HEK293T (cell line): ENCODE measurements around the gene NAALADL2.

Source experiments
- CTCF ChIA-PET: fragments of 350-600 bp; formaldehyde crosslinking; extraction: SDS; loops from one replicate; lab custom pipeline; 2021; ENCODE audit warnings: antibody characterized with exemption, inconsistent platforms; lab: Yijun Ruan, JAX
- POLR2A ChIA-PET: fragments of 350-600 bp; formaldehyde crosslinking; extraction: SDS; loops from one replicate; lab custom pipeline; 2020; ENCODE audit warnings: antibody characterized with exemption, inconsistent platforms; lab: Yijun Ruan, JAX
- DNase-seq: peaks from one replicate; pipeline ENCODE4 v3.0.0; 2012; ENCODE audit warnings: mixed read lengths; ENCODE audit errors: extremely low spot score
- ARNT ChIP-seq: fragments of 450-650 bp; IDR thresholded peaks from 2 replicates; pipeline ENCODE4 v1.6.1; 2017; ENCODE audit warnings: mild to moderate bottlenecking
- BHLHE40 ChIP-seq: fragments of 450-650 bp; IDR thresholded peaks from 2 replicates; pipeline ENCODE4 v1.6.1; 2016; ENCODE audit warnings: mild to moderate bottlenecking, moderate library complexity, borderline replicate concordance
- CTBP1 ChIP-seq: fragments of 450-650 bp; IDR thresholded peaks from 2 replicates; pipeline ENCODE4 v1.6.1; 2016; ENCODE audit warnings: borderline replicate concordance
- ELF4 ChIP-seq: fragments of 450-650 bp; IDR thresholded peaks from 2 replicates; pipeline ENCODE4 v1.6.1; 2017; ENCODE audit warnings: antibody characterized with exemption
- FOXA1 ChIP-seq: fragments of 450-650 bp; IDR thresholded peaks from 2 replicates; pipeline ENCODE4 v1.6.1; 2016; ENCODE audit warnings: mild to moderate bottlenecking
- FOXK2 ChIP-seq: fragments of 450-650 bp; IDR thresholded peaks from 2 replicates; pipeline ENCODE4 v1.6.1; 2016; ENCODE audit warnings: mild to moderate bottlenecking
- FOXM1 ChIP-seq: fragments of 450-650 bp; IDR thresholded peaks from 2 replicates; pipeline ENCODE4 v1.6.1; 2017; ENCODE audit warnings: mild to moderate bottlenecking, borderline replicate concordance
- HDGF ChIP-seq: fragments of 450-650 bp; IDR thresholded peaks from 2 replicates; pipeline ENCODE4 v1.6.1; 2017; ENCODE audit warnings: antibody characterized with exemption, borderline replicate concordance
- L3MBTL2 ChIP-seq: fragments of 450-650 bp; conservative IDR thresholded peaks from 2 replicates; pipeline ENCODE4 v1.6.1; 2016; ENCODE audit warnings: mild to moderate bottlenecking
- LEF1 ChIP-seq: fragments of 450-650 bp; IDR thresholded peaks from 2 replicates; pipeline ENCODE4 v1.6.1; 2017; ENCODE audit warnings: mild to moderate bottlenecking, borderline replicate concordance
- NFRKB ChIP-seq: fragments of 450-650 bp; IDR thresholded peaks from 2 replicates; pipeline ENCODE4 v1.6.1; 2016; ENCODE audit warnings: mild to moderate bottlenecking, moderate library complexity
- SP1 ChIP-seq: fragments of 450-650 bp; IDR thresholded peaks from 2 replicates; pipeline ENCODE4 v1.6.1; 2017
- SUZ12 ChIP-seq: fragments of 450-650 bp; IDR thresholded peaks from 2 replicates; pipeline ENCODE4 v1.6.1; 2016; ENCODE audit warnings: mild to moderate bottlenecking
- TARDBP ChIP-seq: fragments of 450-650 bp; IDR thresholded peaks from 2 replicates; pipeline ENCODE4 v1.6.1; 2016
- ZNF384 ChIP-seq: fragments of 450-650 bp; IDR thresholded peaks from 2 replicates; pipeline ENCODE4 v1.6.1; 2016
- TF ChIP-seq, protein P1 (sequence below): fragments of 450-650 bp; IDR thresholded peaks from 2 replicates; pipeline ENCODE4 v1.6.1; 2016

NAALADL2 gene

DNA sequence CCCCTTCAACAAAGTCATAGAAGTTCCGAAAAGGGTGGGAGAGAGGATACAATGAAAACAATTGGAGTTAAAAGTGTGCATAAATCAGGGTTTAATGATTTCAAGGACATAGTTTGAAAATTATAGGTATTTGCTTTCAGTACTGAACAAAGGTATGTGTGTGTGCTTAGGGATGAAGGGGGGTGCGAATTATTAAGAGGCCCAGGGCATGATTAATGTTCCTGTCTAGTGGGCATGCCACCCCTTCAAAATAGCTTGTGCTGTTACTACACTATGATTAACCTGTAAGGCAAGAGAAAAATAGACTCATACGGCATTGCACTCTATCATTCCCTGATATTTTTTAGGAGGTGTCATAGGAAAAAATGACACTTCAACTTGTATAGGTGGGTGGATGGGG is 731.6 kb downstream of the NAALADL2 start:
- TF ChIP-seq ELF4 (no peak), ARNT (no peak), ZNF384 (no peak), FOXA1 (no peak), CTBP1 (no peak), NFRKB (no peak), SP1 (no peak), FOXK2 (no peak), BHLHE40 (no peak), TARDBP (no peak), FOXM1 (no peak), L3MBTL2 (no peak), HDGF (no peak)
- TF ChIP-seq, protein P1, sequence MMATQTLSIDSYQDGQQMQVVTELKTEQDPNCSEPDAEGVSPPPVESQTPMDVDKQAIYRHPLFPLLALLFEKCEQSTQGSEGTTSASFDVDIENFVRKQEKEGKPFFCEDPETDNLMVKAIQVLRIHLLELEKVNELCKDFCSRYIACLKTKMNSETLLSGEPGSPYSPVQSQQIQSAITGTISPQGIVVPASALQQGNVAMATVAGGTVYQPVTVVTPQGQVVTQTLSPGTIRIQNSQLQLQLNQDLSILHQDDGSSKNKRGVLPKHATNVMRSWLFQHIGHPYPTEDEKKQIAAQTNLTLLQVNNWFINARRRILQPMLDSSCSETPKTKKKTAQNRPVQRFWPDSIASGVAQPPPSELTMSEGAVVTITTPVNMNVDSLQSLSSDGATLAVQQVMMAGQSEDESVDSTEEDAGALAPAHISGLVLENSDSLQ = no peak
- POLR2A ChIA-PET = no interaction called here
- DNase-seq = no peak
- CTCF ChIA-PET = no interaction called here

DNA sequence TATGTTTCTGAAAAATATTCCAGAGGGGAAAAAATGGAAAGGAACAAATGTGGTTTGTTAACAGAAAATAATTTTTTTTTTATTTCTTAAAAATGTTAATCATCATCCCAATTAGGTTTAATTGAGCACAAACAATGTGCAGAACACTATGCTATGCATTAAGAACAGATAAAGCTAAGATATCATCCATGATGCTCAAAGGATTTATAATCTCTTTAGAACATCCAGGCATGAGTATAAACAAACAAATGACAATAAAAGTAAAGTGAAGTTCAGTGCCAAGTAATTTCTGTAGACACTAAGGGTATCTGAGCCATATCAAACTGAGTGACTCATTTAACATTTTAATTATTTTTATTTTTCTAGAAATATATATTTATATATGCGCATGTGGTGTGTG is 732.2 kb downstream of the NAALADL2 start:
- no peak for TF ChIP-seq SP1
- no peak for TF ChIP-seq HDGF
- no peak for TF ChIP-seq FOXK2
- TF ChIP-seq, protein P1 = no peak
- TF ChIP-seq ZNF384 = no peak
- ChIA-PET CTCF (no interaction called here), POLR2A (no interaction called here)
- no peak for DNase-seq

GRCh38 chr3:175593331-175593730 is 734.2 kb downstream of the NAALADL2 start:
- POLR2A ChIA-PET = no interaction called here
- CTCF ChIA-PET = no interaction called here
- TF ChIP-seq ELF4 (no peak), L3MBTL2 (no peak), NFRKB (no peak), SUZ12 (no peak), SP1 (no peak), HDGF (no peak), FOXM1 (no peak), LEF1 (no peak), ZNF384 (no peak), FOXK2 (no peak), CTBP1 (no peak), FOXA1 (no peak), BHLHE40 (no peak), ARNT (no peak), TARDBP (no peak)
- TF ChIP-seq, protein P1 = no peak
- no peak for DNase-seq

DNA sequence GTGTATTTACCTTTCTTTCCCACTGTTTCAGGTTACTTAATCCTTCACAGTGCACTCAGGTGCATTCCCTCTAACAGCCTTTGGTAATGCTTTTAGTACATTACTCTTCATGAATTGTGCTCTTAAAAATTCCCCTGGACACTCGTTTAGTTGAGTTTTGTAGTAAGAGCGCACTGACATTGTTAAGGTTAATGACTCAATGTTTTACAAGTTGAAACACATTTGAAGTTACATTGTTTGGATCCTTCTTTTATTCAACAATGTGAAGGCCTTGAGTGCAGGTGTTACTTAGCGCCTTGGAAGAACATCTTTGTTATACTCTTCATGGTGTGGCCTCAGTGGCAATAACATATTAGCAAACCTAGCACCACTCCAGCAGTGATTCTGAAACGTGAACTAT is 739.6 kb downstream of the NAALADL2 start:
- TF ChIP-seq ZNF384 (no peak), SP1 (no peak), LEF1 (no peak), BHLHE40 (no peak), ARNT (no peak), FOXK2 (no peak), SUZ12 (no peak)
- DNase-seq = no peak
- ChIA-PET POLR2A (no interaction called here), CTCF (no interaction called here)

GRCh38 chr3:175601521-175601920 is 742.4 kb downstream of the NAALADL2 start:
- ChIA-PET POLR2A (no interaction called here), CTCF (no interaction called here)
- DNase-seq = no peak
- TF ChIP-seq LEF1 (no peak), FOXK2 (no peak), HDGF (no peak)

- DNase-seq = no peak
- POLR2A ChIA-PET = no interaction called here
These were observed 746.7 kb downstream of the NAALADL2 start for GRCh38 chr3:175605851-175606250.

GRCh38 chr3:175606650-175607318 is 747.6 kb downstream of the NAALADL2 start:
- CTCF ChIA-PET = no interaction called here
- POLR2A ChIA-PET = no interaction called here
- TF ChIP-seq FOXK2 (no peak), HDGF (no peak), L3MBTL2 (no peak), TARDBP (no peak), FOXM1 (no peak), NFRKB (no peak)
- TF ChIP-seq, protein P1 = no peak
- DNase-seq = no peak

More at GRCh38 chr3:175605851-175606250, 746.7 kb downstream of the NAALADL2 start:
- CTCF ChIA-PET = no interaction called here
- TF ChIP-seq FOXA1 (no peak), ZNF384 (no peak), ELF4 (no peak), FOXM1 (no peak), ARNT (no peak), LEF1 (no peak), TARDBP (no peak), HDGF (no peak), SP1 (no peak), SUZ12 (no peak), L3MBTL2 (no peak), BHLHE40 (no peak)
